ENCODE data around the gene PDZK1IP1.

GRCh38 chr1:47235806-47236205 lies 46.0 kb upstream of the PDZK1IP1 start:
- TF ChIP-seq GATA2 (IDR thresholded peaks at IDR 0.05; ENCODE audit: low read depth, low read length) (no peak), GATA3 (IDR thresholded peaks at IDR 0.05; ENCODE audit: low read depth, low read length) (no peak)
